Activated naive CD4-positive, alpha-beta T cell (primary cell): Measurements from ENCODE around the gene NTNG2.
"Not testable (repeated sequence)": the region's sequence is repeated elsewhere in the genome, so short reads cannot be mapped to it uniquely, and the experiment has no call there.

Experiments
- DNase-seq, 4 experiments: peaks; one replicate each; lab custom pipeline; 2025; lab: John Stamatoyannopoulos, UW

The NTNG2 gene

DNA sequence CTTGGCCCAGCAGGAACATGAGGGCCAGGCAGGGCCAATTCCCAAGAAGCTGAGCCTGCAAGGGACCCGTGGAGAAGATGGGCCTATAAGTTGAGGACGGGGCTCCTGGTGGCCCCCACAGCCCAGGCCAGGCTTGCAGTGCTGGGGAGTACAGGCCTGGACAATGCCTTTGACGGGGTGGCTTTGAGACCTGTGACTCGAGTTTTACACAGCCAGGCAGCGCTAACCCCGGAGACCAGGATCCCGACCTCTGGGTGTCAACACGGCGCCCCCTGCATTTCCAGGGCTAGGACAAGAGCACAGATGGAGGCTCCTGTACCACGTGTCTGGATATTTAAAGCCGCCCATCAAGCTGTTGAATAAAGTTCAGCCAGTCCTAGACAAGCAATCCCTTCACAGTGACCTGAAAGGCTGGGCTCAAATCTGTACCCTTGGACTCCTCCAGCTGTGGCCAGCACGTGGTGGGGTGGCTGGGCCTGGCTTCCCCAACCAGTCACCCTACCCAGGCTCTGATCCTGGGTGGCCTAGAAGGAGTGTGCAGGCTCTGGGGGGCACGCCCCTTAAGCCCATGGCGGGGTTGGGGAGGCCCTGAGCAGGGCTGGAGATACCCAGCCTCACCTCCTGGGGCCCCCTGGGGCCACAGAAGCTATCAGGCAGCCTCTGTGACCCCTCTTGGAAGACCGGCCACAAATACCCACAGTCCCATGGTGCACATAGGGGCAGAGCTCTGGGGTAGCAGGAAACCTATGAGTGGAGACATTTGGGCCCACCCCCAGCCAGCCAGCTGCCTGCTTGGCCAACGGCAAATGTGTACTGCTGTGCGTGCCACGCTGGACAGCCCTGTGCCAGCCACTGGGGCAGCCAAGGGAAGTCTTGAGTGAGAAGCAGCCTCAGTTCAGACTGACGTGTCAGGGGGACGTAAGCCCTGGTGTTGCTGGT lies 88.7 kb downstream of the NTNG2 start:
- DNase-seq, result no peak

DNA sequence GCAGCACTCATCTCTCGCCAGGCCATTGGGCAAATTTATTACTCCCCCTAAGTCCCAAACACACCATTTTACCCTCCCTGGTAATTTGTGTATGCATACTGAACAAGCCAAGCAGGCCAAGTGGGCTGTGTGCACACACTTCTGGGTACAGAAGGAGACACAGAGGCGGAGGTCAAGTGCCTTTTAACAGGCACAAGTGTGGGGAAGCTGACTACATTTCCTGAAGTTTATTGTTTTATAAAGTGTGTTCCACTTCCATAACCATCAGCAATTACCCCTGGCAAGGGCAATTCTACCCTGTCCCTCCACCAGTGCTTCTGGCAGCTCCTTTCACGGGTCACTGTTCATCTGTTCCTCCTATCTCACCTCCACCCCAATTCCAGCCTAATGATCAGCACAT lies 99.0 kb downstream of the NTNG2 start:
- DNase-seq, result no peak

DNA sequence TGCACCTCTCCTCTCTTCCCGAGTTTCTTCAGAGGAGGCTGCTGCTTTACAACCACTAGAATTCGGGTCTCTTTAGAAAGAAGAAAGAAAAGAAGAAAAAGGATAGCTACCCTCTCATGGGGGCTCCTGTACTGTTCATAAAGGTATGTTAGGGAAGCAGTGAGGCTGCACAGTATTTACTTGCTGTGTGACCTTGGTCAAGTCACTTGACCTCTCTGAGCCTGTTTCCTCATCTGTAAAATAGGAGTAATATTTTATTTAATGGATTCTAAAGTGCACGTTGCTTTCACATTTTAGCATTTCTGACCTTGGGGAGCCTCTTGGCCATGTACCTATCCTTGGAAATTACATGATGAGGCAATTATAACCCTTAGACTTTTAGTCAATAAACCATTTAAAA lies 104.2 kb downstream of the NTNG2 start:
- DNase-seq, result no peak

DNA sequence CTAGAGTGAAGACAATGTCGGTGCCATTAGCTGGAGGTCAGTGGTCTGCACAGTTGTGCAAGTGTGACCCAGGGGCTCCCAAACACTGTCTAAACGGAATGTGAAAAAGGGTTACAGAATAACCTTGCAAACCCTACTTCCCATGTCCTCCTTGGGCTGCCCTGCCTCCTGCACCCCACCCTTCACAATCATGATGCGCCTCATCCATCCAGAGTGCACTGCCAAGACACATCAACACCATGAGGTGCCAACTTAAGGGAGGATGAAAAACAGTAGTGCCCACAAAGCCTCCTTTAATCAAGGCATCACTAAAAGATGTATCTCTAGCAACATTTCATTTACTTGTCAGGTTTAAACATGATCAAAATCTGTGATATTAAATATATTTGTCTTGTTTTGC lies 105.8 kb downstream of the NTNG2 start:
- no peak for DNase-seq

DNA sequence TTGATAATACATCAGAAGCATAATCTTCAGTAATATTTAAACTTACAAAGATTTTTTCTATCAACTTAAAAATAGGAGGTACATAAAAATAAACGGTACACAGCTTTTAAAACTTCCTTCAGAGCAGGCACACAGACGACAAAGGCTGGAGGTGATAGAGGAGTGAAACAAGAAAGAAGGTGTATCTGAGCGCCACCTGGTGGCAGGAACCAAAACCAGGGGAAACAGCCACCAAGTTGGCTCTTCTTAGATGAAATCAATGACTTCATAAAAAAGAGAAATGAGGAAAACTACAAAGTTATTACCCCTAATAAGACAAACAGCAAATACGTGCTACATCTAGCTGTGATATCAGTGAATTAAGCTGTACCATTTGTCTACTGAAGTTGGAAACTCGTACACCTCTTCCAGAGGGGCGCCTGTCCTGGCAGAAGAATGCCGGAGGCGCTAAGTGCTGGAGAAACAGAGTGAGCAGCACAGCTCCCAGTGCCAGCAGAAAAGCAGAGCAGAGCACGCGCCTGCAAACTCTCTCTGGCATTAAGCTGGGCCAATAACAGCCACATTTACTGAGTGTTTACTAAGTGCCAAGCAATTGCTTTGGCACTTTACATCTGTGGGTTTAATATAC lies 107.0 kb downstream of the NTNG2 start:
- DNase-seq, result peak in 3 of 4 experiments; percentile 47 to 69 (median 54)

DNA sequence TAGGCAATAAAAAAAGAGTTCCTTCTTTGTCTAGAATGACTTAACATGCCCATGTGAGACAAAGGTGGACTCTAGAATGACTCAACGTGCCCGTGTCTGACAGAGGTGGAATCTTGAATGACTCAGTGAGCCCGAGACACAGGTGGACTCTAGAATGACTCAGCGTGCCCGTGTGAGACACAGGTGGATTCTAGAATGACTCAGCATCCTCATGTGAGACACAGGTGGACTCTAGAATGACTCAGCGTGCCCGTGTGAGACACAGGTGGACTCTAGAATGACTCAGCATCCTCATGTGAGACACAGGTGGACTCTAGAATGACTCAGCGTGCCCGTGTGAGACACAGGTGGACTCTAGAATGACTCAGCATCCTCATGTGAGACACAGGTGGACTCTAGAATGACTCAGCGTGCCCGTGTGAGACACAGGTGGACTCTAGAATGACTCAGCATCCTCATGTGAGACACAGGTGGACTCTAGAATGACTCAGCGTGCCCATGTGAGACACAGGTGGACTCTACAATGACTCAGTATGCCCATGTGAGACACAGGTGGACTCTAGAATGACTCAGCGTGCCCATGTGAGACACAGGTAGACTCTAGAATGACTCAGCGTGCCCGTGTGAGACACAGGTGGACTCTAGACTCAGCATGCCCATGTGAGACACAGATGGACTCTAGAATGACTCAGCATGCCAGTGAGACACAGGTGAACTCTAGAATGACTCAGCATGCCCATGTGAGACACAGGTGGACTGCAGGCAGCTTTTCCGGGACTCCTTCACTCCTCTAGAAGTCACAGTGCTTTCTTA lies 108.1 kb downstream of the NTNG2 start:
- not testable (repeated sequence) for DNase-seq

DNA sequence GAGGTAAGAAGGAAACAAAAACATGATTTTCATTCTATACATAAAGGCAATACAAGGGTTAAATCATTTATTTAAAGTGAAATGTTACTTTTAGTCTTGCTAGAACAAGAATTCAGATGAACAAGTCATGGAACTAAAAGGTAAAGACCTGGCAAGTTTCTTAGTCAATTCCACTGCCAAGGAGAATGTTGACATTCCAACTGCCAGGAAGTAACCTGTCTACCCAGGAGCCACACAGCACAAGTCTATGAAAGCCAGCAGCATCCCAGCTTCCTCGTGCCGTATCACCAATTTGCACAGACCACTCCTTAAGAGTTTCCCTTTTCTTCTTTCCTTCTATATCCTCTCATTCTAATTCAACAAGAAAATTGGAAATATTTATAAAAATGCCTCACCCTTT lies 113.0 kb downstream of the NTNG2 start:
- DNase-seq, result no peak

DNA sequence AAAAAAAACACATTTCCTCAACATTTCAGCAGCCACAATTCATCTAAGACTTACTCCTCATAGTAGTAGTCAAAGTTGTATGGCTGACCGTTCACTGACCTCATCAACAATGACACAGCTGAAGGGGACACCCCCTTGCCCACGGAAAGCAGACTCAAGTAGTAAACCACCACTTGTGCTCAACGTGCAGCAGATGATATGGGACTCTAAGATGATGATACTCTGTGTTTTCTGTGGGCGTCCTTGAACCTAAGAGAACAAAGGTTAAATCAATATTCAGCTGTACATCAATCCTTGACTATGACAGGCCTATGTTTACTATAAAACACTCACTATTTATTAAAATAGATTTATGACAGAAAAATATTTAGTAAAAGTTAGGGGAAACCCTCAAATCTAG lies 121.3 kb downstream of the NTNG2 start:
- DNase-seq, result no peak

DNA sequence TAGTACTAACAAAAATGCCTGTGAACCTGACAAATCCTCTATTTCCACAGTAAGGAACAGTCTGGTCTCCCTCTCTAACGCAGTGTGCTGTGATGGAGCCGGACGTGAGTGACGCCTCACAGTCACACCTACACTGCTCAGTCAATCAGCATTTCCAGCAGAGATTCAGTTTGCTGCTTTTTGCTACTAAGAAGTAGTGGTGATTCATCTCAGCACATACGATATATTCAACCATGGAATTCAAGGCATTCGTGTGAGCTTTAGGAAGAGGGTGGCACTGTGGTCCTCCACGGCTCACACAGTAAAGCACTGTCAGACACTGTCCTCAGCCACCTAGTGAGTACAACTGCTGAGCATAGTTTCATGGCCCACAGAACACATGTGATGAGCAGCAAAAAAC lies 122.0 kb downstream of the NTNG2 start:
- no peak for DNase-seq

DNA sequence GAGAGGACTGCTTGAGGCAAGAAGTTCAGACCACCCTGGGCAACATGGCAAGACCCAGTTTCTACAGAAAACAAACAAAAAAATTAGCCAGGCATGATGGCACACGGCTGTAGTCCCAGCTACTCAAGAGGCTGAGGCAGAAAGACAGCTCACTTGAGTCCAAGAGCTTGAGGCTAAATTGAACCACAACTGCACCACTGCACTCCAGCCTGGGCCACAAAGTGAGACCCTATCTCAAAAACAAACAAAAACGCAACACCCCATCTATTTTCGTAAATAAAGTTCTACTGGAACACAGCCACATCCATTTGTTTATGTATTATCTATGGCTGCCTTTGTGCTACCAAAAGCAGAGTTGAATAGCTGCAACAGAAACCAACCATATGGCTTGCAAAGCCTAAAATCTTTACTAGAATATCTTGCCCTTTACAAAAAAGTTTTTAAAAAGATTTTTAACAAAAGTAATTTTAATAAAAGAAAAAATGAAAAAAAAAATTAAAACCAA lies 125.5 kb downstream of the NTNG2 start:
- no peak for DNase-seq

DNA sequence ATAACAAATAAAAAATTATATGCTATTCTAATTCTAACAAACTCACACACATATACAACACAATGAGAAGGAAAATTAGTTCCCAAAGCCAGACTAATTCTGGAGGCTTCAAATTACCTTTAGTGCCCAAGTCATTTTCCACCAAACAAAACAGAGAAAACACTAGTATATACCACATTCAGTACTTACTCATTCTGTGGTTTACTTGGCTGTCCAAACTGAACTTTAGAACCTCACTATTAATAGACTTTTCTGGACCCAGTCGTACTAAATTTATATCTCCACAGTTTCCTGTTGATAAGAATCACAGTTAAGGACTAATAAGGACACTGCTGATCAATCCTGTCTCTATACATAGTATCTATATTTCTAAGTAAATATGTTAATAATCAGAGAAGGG lies 126.5 kb downstream of the NTNG2 start:
- no peak for DNase-seq

- DNase-seq, result no peak
These were observed 127.1 kb downstream of the NTNG2 start for GRCh38 chr9:132288966-132289365.

DNA sequence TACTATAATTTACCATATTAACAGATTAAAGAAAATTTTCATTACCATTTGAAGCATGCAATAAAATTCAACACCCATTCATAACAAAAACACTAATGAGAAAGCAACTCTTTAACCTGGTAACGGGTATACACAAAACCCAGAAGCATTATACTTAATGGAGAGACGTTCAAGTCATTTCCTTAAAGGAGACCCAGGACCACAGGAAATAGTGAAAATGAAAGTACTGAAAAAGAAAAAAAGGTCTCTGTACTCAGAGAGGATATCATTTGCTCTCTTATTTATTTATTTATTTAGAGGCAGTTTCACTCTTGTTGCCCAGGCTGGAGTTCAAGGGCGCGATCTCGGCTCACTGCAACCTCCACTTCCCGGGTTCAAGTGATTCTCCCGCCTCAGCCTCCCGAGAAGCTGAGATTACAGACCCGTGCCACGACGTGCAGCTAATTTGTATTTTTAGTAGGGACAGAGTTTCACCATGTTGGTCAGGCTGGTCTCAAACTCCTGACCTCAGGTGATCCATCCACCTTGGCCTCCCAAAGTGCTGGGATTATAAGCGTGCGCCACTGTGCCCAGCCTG lies 131.4 kb downstream of the NTNG2 start:
- DNase-seq, result no peak
